HG02610 (cell line): ENCODE data around the gene MGARP.
"Not testable (repeated sequence)": the region's sequence is repeated elsewhere in the genome, so short reads cannot be mapped to it uniquely, and the experiment has no call there.

Source experiments
- ATAC-seq: cut with Tn5 transposase; IDR thresholded peaks from one replicate; pipeline ENCODE4 v1.9.1; 2021; ENCODE audit warnings: mild to moderate bottlenecking, moderate library complexity; ENCODE audit not compliant: unreplicated experiment

The MGARP gene

DNA sequence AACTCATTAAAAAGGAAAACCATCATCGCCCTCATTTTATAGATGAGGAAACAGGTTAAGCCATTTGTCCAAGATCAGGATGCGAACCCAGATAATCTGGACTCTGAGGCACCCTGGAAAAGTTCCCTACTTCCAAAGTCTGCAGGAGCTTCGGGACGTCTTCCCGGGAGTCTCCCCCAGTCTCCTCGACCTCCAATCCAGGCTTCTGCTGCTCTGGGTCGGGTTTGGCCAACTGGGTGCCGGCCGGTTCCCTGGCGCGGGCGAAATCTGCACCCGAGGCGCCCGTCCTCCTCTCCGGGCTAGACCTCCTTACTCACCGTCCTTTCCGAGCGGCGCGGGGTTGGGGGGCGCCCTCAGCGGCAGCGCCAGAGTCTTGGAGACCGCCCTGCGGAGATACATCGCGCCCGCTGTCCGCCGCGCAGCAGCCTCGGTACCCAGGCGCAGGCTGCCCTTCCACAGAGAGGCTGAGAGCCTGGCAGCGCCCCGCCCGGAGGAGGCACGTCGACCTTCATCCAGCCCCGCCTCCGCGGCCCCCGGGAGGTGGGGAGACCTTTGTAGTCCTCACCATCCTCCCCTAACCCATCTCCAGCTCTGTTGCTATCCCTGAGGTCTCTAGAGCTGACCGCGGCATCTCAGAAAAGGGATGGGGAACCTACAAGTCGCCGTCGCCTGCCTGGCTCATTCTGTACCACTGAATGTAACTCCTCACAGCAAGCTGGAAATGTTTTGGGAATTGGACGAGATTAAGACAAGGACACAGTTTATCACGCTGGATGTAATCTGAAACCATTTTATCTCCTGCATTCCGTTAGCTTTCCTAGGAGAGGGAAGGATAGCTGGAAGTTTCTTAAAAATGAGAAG lies at the start of gene MGARP:
Gene MGARP, minus strand, starts transcription at position 466 of the 861 bp plus-strand sequence. Its CDS starts 67 bp downstream, at position 399.
- no peak for ATAC-seq

- ATAC-seq: no peak
These were observed 49.7 kb upstream of the MGARP start for GRCh38 chr4:139329665-139330200.

GRCh38 chr4:139324620-139325019 lies 44.6 kb upstream of the MGARP start:
- ATAC-seq: no peak

DNA sequence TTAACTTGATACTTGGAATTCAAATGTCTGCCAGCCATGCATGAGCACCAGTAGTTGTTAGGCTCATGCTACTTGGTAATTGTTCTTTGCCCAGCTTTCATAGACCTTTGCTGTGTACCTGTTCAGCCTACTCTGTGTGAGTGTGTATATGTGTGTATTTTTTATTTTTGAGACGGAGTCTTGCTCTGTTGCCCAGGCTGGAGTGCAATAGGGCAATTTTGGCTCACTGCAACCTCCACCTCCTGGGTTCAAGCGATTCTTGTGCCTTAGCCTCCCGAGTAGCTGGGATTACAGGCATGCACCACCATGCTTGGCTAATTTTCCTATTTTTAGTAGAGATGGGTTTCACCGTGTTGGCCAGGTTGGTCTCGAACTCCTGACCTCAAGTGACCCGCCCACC lies 42.5 kb upstream of the MGARP start:
- not testable (repeated sequence) for ATAC-seq

DNA sequence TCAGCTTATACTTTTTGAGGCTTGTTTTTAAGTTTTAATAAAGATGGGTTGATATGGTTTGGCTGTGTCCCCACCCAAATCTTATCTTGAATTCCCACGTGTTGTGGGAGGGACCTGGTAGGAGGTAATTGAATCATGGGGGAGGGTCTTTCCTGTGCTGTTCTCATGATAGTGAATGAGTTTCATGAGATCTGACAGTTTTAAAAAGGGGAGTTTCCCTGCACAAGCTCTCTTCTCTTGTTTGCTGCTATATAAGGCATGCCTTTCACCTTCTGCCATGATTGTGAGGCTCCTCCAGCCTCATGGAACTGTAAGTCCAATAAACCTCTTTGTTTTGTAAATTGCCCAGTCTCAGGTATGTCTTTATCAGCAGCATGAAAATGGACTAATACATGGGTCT lies 42.0 kb upstream of the MGARP start:
- not testable (repeated sequence) for ATAC-seq

DNA sequence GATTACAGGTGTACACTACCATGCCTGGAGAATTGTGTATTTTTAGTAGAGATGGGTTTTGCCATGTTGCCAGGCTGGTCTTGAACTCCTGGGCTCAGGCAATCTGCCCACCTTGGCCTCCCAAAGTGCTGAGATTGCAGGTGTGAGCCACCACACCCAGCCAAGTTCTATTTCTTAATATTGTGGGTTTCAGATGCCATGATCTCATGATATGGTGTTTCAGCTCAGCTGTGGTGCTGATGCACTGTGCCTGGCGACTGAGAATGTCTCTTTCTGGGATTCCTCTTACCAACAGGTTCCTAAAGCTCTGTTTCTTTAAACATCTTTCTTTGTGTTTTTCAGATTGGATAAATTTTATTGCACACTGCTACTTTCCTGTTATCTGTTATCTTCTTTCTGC lies 39.5 kb upstream of the MGARP start:
- no peak for ATAC-seq

DNA sequence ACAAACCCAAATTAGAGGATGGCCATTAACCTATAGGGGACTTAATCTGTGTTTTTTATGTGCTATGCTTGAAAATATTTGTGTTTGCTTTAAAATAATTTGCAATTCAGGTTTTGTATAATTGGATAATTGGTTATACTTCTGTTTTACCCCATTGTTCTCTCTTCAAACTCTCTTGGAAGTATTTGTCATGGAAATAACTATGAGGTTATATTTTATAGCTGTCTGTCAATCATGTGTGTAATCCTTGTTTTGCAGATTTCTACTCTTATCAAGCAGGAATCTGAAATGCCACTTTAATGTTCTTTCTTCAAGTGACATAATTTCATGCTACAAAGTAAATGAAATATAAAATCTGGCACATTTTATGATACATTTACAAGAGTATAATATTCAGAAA lies 37.6 kb upstream of the MGARP start:
- no peak for ATAC-seq

- ATAC-seq: no peak
These were observed 36.7 kb upstream of the MGARP start for GRCh38 chr4:139316733-139317132.

- peak; percentile 87 for ATAC-seq
These were observed 35.2 kb upstream of the MGARP start for GRCh38 chr4:139315221-139315675.

- ATAC-seq: no peak
These were observed 34.2 kb upstream of the MGARP start for GRCh38 chr4:139314047-139314800.

GRCh38 chr4:139313414-139313813 lies 33.4 kb upstream of the MGARP start:
- ATAC-seq: not testable (repeated sequence)

DNA sequence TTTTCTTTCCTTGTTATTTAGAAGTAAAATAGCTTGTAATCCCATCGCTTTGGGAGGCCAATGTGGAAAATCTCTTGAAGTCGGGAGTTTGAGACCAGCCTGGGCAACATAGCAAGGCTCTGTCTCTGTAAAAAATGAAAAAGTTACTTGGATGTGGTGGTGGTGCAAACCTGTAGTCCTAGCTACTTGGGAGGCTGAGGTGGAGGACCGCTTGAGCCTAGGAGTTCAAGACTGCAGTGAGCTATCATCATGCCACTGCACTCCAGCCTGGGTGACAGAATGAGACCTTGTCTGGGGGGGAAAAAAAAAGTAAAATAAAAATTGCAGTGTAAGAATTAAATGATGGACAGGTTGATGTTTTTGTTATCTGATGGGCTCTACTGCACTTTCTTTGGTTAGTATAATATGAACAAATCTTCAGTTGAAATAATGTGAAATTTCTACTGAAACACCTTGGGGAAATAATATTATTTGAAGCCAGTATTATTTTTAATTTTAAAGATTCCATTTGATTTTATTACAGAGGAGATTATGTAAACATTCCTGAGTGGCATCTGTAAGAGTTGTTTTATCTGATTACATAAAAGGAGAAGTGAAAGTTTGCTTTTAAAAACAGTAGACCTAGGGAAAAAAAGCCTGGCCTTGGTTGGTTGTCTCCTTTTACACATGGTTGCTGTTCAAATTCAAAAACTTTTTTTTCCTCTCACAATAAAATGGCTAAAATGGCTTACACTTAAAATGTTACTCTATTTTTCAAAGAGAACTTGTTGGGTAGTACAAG lies 32.7 kb upstream of the MGARP start:
- no peak for ATAC-seq

DNA sequence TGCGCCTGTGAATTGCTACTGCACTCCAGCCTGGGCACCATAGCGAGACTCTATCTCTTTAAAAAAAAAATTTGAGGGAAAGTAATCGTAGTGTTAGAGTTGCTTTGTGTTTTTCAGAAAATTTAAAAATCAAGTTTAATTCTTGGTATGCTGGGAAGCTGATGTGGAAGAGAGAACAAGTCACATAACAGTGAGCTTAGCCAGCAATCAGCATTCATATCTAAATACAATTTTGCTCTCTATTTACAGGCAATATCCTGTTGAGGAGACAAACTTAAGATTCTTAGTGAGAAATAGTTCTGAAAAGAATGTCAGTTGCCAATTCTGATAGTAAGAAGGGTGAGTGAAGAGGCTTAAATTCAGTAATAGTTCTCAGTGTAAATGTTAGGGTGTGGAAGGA lies 31.9 kb upstream of the MGARP start:
- ATAC-seq: no peak

DNA sequence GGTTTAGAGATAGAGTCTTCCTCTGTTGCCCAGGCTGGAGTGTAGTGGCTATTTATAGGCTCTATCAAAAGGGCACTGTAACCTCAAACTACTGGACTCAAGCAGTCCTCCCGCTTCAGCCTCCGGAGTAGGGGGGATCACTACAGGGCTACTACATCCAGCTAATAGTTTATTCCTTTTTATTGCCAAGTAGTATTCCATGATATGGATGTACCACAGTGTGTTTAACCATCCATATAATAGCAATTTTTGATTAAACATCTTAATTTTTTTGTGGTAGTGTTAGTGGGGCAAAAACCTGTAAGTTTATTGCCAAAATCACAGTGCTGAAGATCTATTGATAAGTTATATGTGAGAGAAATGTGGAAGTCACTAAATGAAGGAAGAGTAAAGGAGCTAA lies 24.9 kb upstream of the MGARP start:
- ATAC-seq: no peak

DNA sequence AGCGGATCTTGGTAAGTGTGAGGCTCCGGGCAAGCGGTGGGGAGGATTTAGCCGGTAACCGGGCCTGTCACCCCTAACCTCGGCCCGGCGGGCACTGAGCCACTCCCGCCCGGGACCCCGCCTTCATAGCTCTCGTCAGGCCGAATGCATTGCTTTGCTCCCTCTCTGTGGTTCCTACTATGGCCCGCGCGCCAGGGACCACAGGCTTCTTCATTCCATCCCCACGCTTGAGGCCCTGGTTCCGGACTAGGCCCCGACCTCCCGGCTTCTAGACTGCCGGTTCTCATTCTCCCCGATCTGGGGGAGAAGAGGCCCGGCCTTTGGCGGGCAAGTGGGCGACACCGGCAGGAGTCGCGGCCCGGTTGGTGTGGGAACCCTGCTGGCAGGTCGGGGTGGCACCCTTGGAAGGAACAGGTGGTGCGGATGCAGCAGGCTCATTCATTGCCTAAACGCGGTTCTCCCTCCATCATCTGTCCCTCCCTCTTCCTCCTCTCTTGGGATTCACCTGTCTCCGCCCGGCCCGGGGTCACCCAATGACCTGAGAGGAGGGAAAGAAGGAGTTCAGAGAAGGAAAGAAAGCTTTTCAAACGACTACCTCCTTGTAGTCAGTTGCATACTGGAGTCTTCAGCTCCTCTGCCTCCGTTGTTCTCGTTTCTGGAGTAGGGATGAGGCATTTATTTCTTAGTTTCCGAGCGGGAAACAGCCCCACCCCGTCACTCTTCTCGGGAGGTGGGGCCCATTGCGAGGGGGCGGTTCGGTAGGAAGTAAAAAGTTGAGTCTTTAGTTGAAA lies 22.0 kb upstream of the MGARP start, which contains the start of gene NDUFC1:
Gene NDUFC1, minus strand, starts transcription at position 657 of the 791 bp plus-strand sequence. CDS start 6,679 bp downstream, outside the sequence.
- peak; percentile 46 for ATAC-seq

DNA sequence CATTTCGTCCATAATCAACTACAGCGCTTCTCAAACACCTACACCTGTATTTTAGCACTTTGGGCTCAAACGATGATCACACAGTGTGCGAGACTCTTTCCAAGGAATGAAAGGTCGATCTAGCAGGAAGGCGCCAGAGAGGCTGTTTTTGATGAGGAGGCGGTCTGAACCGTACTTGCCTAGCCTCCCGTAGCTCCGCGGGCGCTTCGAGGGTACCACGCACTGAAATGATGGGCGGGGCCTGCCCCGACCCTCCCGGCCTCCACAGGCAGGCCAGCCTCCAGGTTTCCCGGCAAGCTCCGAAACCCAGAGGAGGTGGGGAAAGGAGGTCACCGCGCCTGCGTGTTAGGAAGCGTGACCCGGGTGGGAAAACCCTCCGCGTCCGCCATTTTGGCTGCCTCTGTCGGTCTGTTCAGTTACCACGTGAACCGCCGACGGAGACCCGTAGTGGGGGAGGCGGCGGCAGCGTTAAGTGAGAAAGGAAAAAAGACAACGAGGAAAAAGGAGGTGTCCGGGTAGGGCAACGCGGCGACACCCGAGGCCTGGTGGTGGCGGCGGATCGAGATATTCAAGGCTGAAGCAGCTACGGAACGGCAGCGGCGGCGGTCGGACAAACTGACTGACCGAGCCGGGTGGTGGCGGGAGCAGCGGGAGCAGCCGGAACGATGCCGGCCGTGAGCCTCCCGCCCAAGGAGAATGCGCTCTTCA lies 21.2 kb upstream of the MGARP start, which contains the start of gene NAA15:
Gene NAA15, plus strand, starts transcription at position 393 of the 708 bp plus-strand sequence. Its CDS starts 273 bp downstream, at position 666.
- ATAC-seq: peak; percentile 84

DNA sequence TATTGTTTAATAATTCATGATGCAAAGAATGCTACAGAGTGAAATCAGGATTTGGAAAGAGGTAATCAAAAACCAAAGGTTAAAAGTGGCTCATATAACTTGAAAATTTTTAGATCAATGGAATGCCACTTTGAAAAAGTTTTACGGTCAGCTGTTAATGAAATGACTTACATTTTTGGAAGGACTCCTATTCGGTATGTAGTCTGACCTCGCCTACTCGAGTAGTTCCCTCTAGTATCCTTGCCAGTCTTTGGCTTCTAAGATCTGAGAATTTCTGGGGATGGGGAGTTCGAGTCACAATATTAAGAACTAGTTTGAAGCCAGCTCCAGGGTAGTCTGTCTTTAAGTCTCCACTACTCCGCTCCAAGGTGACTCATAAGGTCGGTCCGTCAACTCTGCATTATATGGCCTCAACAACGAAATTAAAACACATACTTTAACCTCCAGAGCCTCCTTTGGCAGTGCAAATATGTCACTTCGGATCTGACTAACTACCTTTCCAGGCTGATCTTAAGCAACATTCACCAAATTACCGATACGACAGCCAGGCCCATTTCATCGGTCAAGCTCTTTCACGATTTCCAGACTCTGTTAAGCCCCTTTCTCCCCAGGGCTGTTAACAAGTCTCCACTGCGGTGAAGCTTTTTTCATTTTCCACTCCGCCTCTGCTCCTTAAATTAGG lies 20.5 kb upstream of the MGARP start:
- peak; percentile 12 for ATAC-seq

GRCh38 chr4:139299536-139299935 lies 19.5 kb upstream of the MGARP start:
- no peak for ATAC-seq

GRCh38 chr4:139297001-139297410 lies 17.0 kb upstream of the MGARP start:
- peak; percentile 27 for ATAC-seq
